Stimulated activated CD4-positive, alpha-beta T cell treated with anti-CD3 and anti-CD28 coated beads, Interleukin-4, amount 100 ng/mL, for 24 hours (primary cell): ENCODE measurements around the gene LCLAT1.

Experiments used
- DNase-seq: peaks from one replicate; pipeline ENCODE4 v3.0.0-alpha.2; 2020

LCLAT1 gene

GRCh38 chr2:30649828-30650227 lies 202.8 kb downstream of the LCLAT1 start:
- DNase-seq, result no peak

- DNase-seq, result no peak
Observed at GRCh38 chr2:30652271-30652915, 205.3 kb downstream of the LCLAT1 start.

GRCh38 chr2:30653847-30654246 lies 206.8 kb downstream of the LCLAT1 start:
- DNase-seq, result no peak

- DNase-seq, result no peak
Observed at GRCh38 chr2:30654404-30654803, 207.4 kb downstream of the LCLAT1 start.

- DNase-seq, result no peak
Observed at GRCh38 chr2:30655211-30655610, 208.2 kb downstream of the LCLAT1 start.

GRCh38 chr2:30655660-30656059 lies 208.6 kb downstream of the LCLAT1 start:
- DNase-seq, result no peak

- DNase-seq, result no peak
Observed at GRCh38 chr2:30656079-30656478, 209.0 kb downstream of the LCLAT1 start.

GRCh38 chr2:30661173-30662107 lies 214.4 kb downstream of the LCLAT1 start:
- no peak for DNase-seq

GRCh38 chr2:30662268-30663131 lies 215.5 kb downstream of the LCLAT1 start:
- no peak for DNase-seq

- DNase-seq, result no peak
Observed at GRCh38 chr2:30663321-30663720, 216.3 kb downstream of the LCLAT1 start.

GRCh38 chr2:30663806-30664205 lies 216.8 kb downstream of the LCLAT1 start:
- no peak for DNase-seq

- DNase-seq, result no peak
Observed at GRCh38 chr2:30664761-30665358, 217.8 kb downstream of the LCLAT1 start.

- DNase-seq, result no peak
Observed at GRCh38 chr2:30665761-30666265, 218.8 kb downstream of the LCLAT1 start.

GRCh38 chr2:30666266-30666874 lies 219.3 kb downstream of the LCLAT1 start:
- DNase-seq, result no peak

GRCh38 chr2:30670453-30670852 lies 223.4 kb downstream of the LCLAT1 start:
- DNase-seq, result no peak

GRCh38 chr2:30673127-30673526 lies 226.1 kb downstream of the LCLAT1 start:
- DNase-seq, result no peak

GRCh38 chr2:30675758-30676157 lies 228.7 kb downstream of the LCLAT1 start:
- DNase-seq, result no peak

GRCh38 chr2:30677231-30677630 lies 230.2 kb downstream of the LCLAT1 start:
- no peak for DNase-seq

GRCh38 chr2:30677861-30678385 lies 230.9 kb downstream of the LCLAT1 start:
- DNase-seq, result no peak

- no peak for DNase-seq
Observed at GRCh38 chr2:30678410-30679137, 231.5 kb downstream of the LCLAT1 start.

- DNase-seq, result no peak
Observed at GRCh38 chr2:30679426-30680088, 232.5 kb downstream of the LCLAT1 start.
